Astrocyte (in vitro differentiated cells and primary cell): Measurements from ENCODE around the gene PRTG. TPM values are rescaled to one million over a fixed set of nuclear protein-coding genes. Genes with fewer than 3 reads are reported as not detected.

ENCODE experiments used
- DNase-seq: peaks from one replicate; pipeline ENCODE4 v3.0.0-alpha.2; 2010; ENCODE audit warnings: low read depth
- FAIRE-seq: peaks from 2 replicates; lab custom pipeline; 2011; peaks lifted over from hg19 to GRCh38; lab: Jason Lieb, UNC
- H2AFZ ChIP-seq: 2 replicates; pipeline ENCODE4 v1.6.0; 2012; ENCODE audit warnings: low read depth, low read length, inconsistent platforms
- H3K27ac ChIP-seq: 2 replicates; pipeline ENCODE4 v1.5.1; 2011; ENCODE audit warnings: low read depth, low read length, inconsistent platforms
- H3K27me3 ChIP-seq: 2 replicates; pipeline ENCODE4 v1.6.0; 2011; ENCODE audit warnings: low read length, inconsistent platforms; ENCODE audit not compliant: insufficient read depth
- H3K36me3 ChIP-seq: 2 replicates; pipeline ENCODE4 v1.5.1; 2011; ENCODE audit warnings: low read length, inconsistent platforms; ENCODE audit not compliant: insufficient read depth
- H3K4me1 ChIP-seq: 2 replicates; pipeline ENCODE4 v1.5.1; 2011; ENCODE audit warnings: low read length, inconsistent platforms; ENCODE audit not compliant: insufficient read depth
- H3K4me2 ChIP-seq: 2 replicates; pipeline ENCODE4 v1.6.0; 2012; ENCODE audit warnings: low read length, inconsistent platforms
- H3K4me3 ChIP-seq: 2 replicates; pipeline ENCODE4 v1.5.1; 2011; ENCODE audit warnings: low read depth, mild to moderate bottlenecking, low read length, inconsistent platforms; ENCODE audit not compliant: insufficient read depth
- H3K79me2 ChIP-seq: 2 replicates; pipeline ENCODE4 v1.6.0; 2012; ENCODE audit warnings: mild to moderate bottlenecking, low read length, inconsistent platforms; ENCODE audit not compliant: insufficient read depth
- H3K9ac ChIP-seq: 2 replicates; pipeline ENCODE4 v1.6.0; 2012; ENCODE audit warnings: mild to moderate bottlenecking, low read length, inconsistent platforms
- H3K9me3 ChIP-seq: 2 replicates; pipeline ENCODE4 v1.5.1; 2012; ENCODE audit warnings: low read depth, mild to moderate bottlenecking, low read length, inconsistent platforms; ENCODE audit not compliant: insufficient read depth
- H4K20me1 ChIP-seq: 2 replicates; pipeline ENCODE4 v1.6.0; 2012; ENCODE audit warnings: low read length, inconsistent platforms; ENCODE audit not compliant: insufficient read depth
- H3K27ac Mint-ChIP-seq: one replicate; pipeline ENCODE4 v1.8.0; 2021; ENCODE audit warnings: mild to moderate bottlenecking, mixed read lengths; ENCODE audit not compliant: unreplicated experiment
- H3K27me3 Mint-ChIP-seq: one replicate; pipeline ENCODE4 v1.8.0; 2021; ENCODE audit warnings: low read depth, mixed read lengths; ENCODE audit not compliant: unreplicated experiment
- H3K36me3 Mint-ChIP-seq: one replicate; pipeline ENCODE4 v1.8.0; 2021; ENCODE audit warnings: low read depth, mixed read lengths; ENCODE audit not compliant: unreplicated experiment
- H3K4me1 Mint-ChIP-seq: one replicate; pipeline ENCODE4 v1.8.0; 2021; ENCODE audit warnings: low read depth, mixed read lengths; ENCODE audit not compliant: unreplicated experiment
- H3K4me3 Mint-ChIP-seq: one replicate; pipeline ENCODE4 v1.8.0; 2021; ENCODE audit warnings: mild to moderate bottlenecking, moderate library complexity, mixed read lengths; ENCODE audit not compliant: unreplicated experiment
- H3K9me3 Mint-ChIP-seq: one replicate; pipeline ENCODE4 v1.8.0; 2021; ENCODE audit warnings: mild to moderate bottlenecking, mixed read lengths; ENCODE audit not compliant: unreplicated experiment
- CTCF ChIP-seq: IDR thresholded peaks from 2 replicates; pipeline ENCODE4 v1.5.1; 2011; ENCODE audit warnings: low read depth, mild to moderate bottlenecking, inconsistent platforms, low read length, moderate library complexity; ENCODE audit not compliant: insufficient read depth
- EZH2 ChIP-seq: IDR thresholded peaks from 2 replicates; pipeline ENCODE4 v1.6.1; 2012; ENCODE audit warnings: mild to moderate bottlenecking, low read length, inconsistent platforms; ENCODE audit not compliant: insufficient read depth
- total RNA-seq: library from RNA; stranded (reverse); gene quantifications from 2 replicates; pipeline ENCODE4 v1.2.1, GENCODE V29; 2021

Gene PRTG
- total RNA-seq, 1 donor from 2014 or later, result 39.4 TPM

- H3K36me3 ChIP-seq, result no peaks in the 10 kb centered on the region
- peak within 1 kb of the TSS; percentile 84 for H3K9ac ChIP-seq
- DNase-seq (peak; percentile 59), FAIRE-seq (no peak)
- peak within 1 kb of the TSS; percentile 84 for H2AFZ ChIP-seq
- H3K4me3 ChIP-seq, result peak within 1 kb of the TSS; percentile 68
- Mint-ChIP-seq H3K4me1 (no peaks in the 10 kb centered on the region), H3K9me3 (peaks cover 2% of the 10 kb centered on the region), H3K4me3 (peak within 1 kb of the TSS; percentile 85), H3K36me3 (no peaks in the 10 kb centered on the region), H3K27me3 (peaks cover 17% of the 10 kb centered on the region), H3K27ac (peak within 1 kb of the TSS; percentile 81)
- TF ChIP-seq CTCF (no peak), EZH2 (no peak)
- peaks cover 23% of the 10 kb centered on the region for H3K79me2 ChIP-seq
- H3K27me3 ChIP-seq, result no peaks in the 10 kb centered on the region
- peaks cover 5% of the 10 kb centered on the region for H4K20me1 ChIP-seq
- H3K4me1 ChIP-seq, result peaks cover 8% of the 10 kb centered on the region
- H3K27ac ChIP-seq, result peak within 1 kb of the TSS; percentile 61
- H3K9me3 ChIP-seq, result no peaks in the 10 kb centered on the region
- H3K4me2 ChIP-seq, result peak within 1 kb of the TSS; percentile 92
Measured at GRCh38 chr15:55588070-55588814, 154.7 kb downstream of the PRTG start, which contains the start of gene PYGO1. Gene PYGO1, minus strand, starts transcription at chr15:55588345. Its CDS starts 462 bp downstream, at chr15:55587883.

- Histone ChIP-seq H3K27me3 (no peaks in the 10 kb centered on the region), H3K79me2 (peaks cover 23% of the 10 kb centered on the region), H3K4me2 (peak overlapping the region; percentile 92), H4K20me1 (peaks cover 5% of the 10 kb centered on the region), H3K9me3 (no peaks in the 10 kb centered on the region), H3K4me3 (peak overlapping the region; percentile 68), H2AFZ (peak overlapping the region; percentile 84), H3K9ac (peak overlapping the region; percentile 84), H3K36me3 (no peaks in the 10 kb centered on the region), H3K27ac (peak overlapping the region; percentile 53), H3K4me1 (peaks cover 8% of the 10 kb centered on the region)
- H3K9me3 Mint-ChIP-seq, result no peaks in the 10 kb centered on the region
- peak overlapping the region; percentile 83 for H3K4me3 Mint-ChIP-seq
- no peak for FAIRE-seq
- no peak for TF ChIP-seq EZH2
- no peak for TF ChIP-seq CTCF
- no peaks in the 10 kb centered on the region for H3K4me1 Mint-ChIP-seq
- peaks cover 14% of the 10 kb centered on the region for H3K27me3 Mint-ChIP-seq
- no peaks in the 10 kb centered on the region for H3K36me3 Mint-ChIP-seq
- DNase-seq, result peak; percentile 43
- H3K27ac Mint-ChIP-seq, result no peak overlapping the region
Measured at GRCh38 chr15:55587321-55588069, 155.5 kb downstream of the PRTG start.
